Esophagus (tissue), 2 donors: ENCODE data around the gene BLMH. TPM values are rescaled to one million over a fixed set of nuclear protein-coding genes. Genes with fewer than 3 reads are reported as not detected.

Experiments used
- H3K27ac ChIP-seq, 2 donors: one replicate each; pipeline ENCODE4 v1.5.1; 2013; ENCODE audit warnings: low read depth in 2 of 2, mild to moderate bottlenecking in 2 of 2, inconsistent platforms in 1 of 2, low read length in 1 of 2, moderate library complexity in 1 of 2
- H3K27me3 ChIP-seq, 2 donors: one replicate each; pipeline ENCODE4 v1.6.1; 2013; ENCODE audit warnings: low read length in 2 of 2, control low read depth in 1 of 2, mild to moderate bottlenecking in 1 of 2; ENCODE audit not compliant: insufficient read depth in 2 of 2, control insufficient read depth in 1 of 2
- H3K36me3 ChIP-seq, 2 donors: one replicate each; pipeline ENCODE4 v1.6.1; 2013; ENCODE audit warnings: low read length in 1 of 2; ENCODE audit not compliant: control insufficient read depth in 2 of 2, insufficient read depth in 2 of 2
- H3K4me1 ChIP-seq, 2 donors: one replicate each; pipeline ENCODE4 v1.6.1; 2013; ENCODE audit warnings: low read length in 1 of 2; ENCODE audit not compliant: control insufficient read depth in 2 of 2, insufficient read depth in 2 of 2
- H3K4me3 ChIP-seq, 2 donors: one replicate each; pipeline ENCODE4 v1.5.1; 2013; ENCODE audit warnings: low read length in 2 of 2, mild to moderate bottlenecking in 2 of 2, low read depth in 1 of 2, moderate library complexity in 1 of 2
- H3K9me3 ChIP-seq, 2 donors: one replicate each; pipeline ENCODE4 v1.6.1; 2013; ENCODE audit warnings: mild to moderate bottlenecking in 2 of 2, low read depth in 1 of 2, low read length in 1 of 2, moderate library complexity in 1 of 2; ENCODE audit not compliant: control insufficient read depth in 2 of 2, insufficient read depth in 1 of 2
- WGBS, 2 donors: extraction: QIAGEN DNeasy Blood & Tissue Kit; methylation state at CpG; one replicate each; pipeline ENCODE4 v1.1.7; 2013; 5-methylcytosine and 5-hydroxymethylcytosine counted together
- polyA plus RNA-seq, 2 donors: library from polyadenylated mRNA; stranded (reverse); fragments of 200-250 nt; gene quantifications; one replicate each; pipeline ENCODE4 v1.2.3, GENCODE V29; 2013
- donor health status: healthy with polysubstance abuse.
- donor health status: Bipolar disorder and iron deficiency.

BLMH gene
- polyA plus RNA-seq, 2 donors, result 8.9 to 23.7 TPM

- Histone ChIP-seq H3K36me3 (no peaks in the 10 kb centered on the region), H3K9me3 (no peaks in the 10 kb centered on the region)
- 94 to 97% methylated on average over 2 of the region's 2 CpGs for WGBS, 2 donors
These were observed 18.8 kb upstream of the BLMH start for GRCh38 chr17:30310562-30310961.

GRCh38 chr17:30309591-30309990 lies 17.8 kb upstream of the BLMH start:
- no peaks in the 10 kb centered on the region for H3K9me3 ChIP-seq
- H3K4me3 ChIP-seq, result no peak overlapping the region
- H3K27me3 ChIP-seq, result no peaks in the 10 kb centered on the region
- no peaks in the 10 kb centered on the region for H3K4me1 ChIP-seq
- no peak overlapping the region for H3K27ac ChIP-seq
- 90 to 94% methylated on average over 6 of the region's 6 CpGs for WGBS, 2 donors
- no peaks in the 10 kb centered on the region for H3K36me3 ChIP-seq

More at GRCh38 chr17:30310562-30310961, 18.8 kb upstream of the BLMH start:
- H3K4me3 ChIP-seq, result no peak overlapping the region
- no peaks in the 10 kb centered on the region for H3K4me1 ChIP-seq
- H3K27ac ChIP-seq, result no peak overlapping the region
- no peaks in the 10 kb centered on the region for H3K27me3 ChIP-seq

GRCh38 chr17:30308406-30308805 lies 16.7 kb upstream of the BLMH start:
- no peaks in the 10 kb centered on the region for H3K27me3 ChIP-seq
- H3K9me3 ChIP-seq, result no peaks in the 10 kb centered on the region
- H3K4me1 ChIP-seq, result no peaks in the 10 kb centered on the region
- WGBS, 2 donors, result 76 to 80% methylated on average over 2 of the region's 2 CpGs
- H3K4me3 ChIP-seq, result no peak overlapping the region
- H3K27ac ChIP-seq, result no peak overlapping the region
- no peaks in the 10 kb centered on the region for H3K36me3 ChIP-seq

GRCh38 chr17:30304778-30305177 lies 13.0 kb upstream of the BLMH start:
- Histone ChIP-seq H3K4me1 (no peaks in the 10 kb centered on the region), H3K27me3 (no peaks in the 10 kb centered on the region), H3K9me3 (no peaks in the 10 kb centered on the region), H3K4me3 (no peak overlapping the region), H3K27ac (no peak overlapping the region), H3K36me3 (no peaks in the 10 kb centered on the region)
- WGBS, 2 donors, result 77 to 84% methylated on average over 3 of the region's 3 CpGs

GRCh38 chr17:30302241-30302640 lies 10.5 kb upstream of the BLMH start:
- H3K9me3 ChIP-seq, result no peaks in the 10 kb centered on the region
- H3K36me3 ChIP-seq, result no peaks in the 10 kb centered on the region
- H3K27me3 ChIP-seq, result no peaks in the 10 kb centered on the region
- no peak overlapping the region for H3K4me3 ChIP-seq
- H3K4me1 ChIP-seq, result no peaks in the 10 kb centered on the region
- no peak overlapping the region for H3K27ac ChIP-seq
- 76 to 81% methylated on average over 3 of the region's 3 CpGs for WGBS, 2 donors

GRCh38 chr17:30300818-30301217 lies 9.1 kb upstream of the BLMH start:
- H3K27ac ChIP-seq, result no peak overlapping the region
- no peaks in the 10 kb centered on the region for H3K9me3 ChIP-seq
- no peaks in the 10 kb centered on the region for H3K4me1 ChIP-seq
- no peaks in the 10 kb centered on the region for H3K27me3 ChIP-seq
- H3K36me3 ChIP-seq, result no peaks in the 10 kb centered on the region
- H3K4me3 ChIP-seq, result no peak overlapping the region

- Histone ChIP-seq H3K27me3 (no peaks in the 10 kb centered on the region), H3K27ac (no peak overlapping the region), H3K4me1 (no peaks in the 10 kb centered on the region), H3K4me3 (no peak overlapping the region), H3K36me3 (no peaks in the 10 kb centered on the region), H3K9me3 (no peaks in the 10 kb centered on the region)
- WGBS, 2 donors, result 72 to 79% methylated on average over 1 of the region's 1 CpG
These were observed 7.3 kb upstream of the BLMH start for GRCh38 chr17:30299000-30299399.

GRCh38 chr17:30297715-30298114 lies 6.0 kb upstream of the BLMH start:
- WGBS, 2 donors, result 94 to 96% methylated on average over 4 of the region's 4 CpGs
- Histone ChIP-seq H3K4me1 (no peaks in the 10 kb centered on the region), H3K36me3 (no peaks in the 10 kb centered on the region), H3K4me3 (no peak overlapping the region), H3K27ac (no peak overlapping the region), H3K9me3 (no peaks in the 10 kb centered on the region), H3K27me3 (no peaks in the 10 kb centered on the region)

GRCh38 chr17:30296499-30297080 lies 4.8 kb upstream of the BLMH start:
- no peak overlapping the region for H3K4me3 ChIP-seq
- 61 to 68% methylated on average over 5 of the region's 5 CpGs for WGBS, 2 donors
- no peaks in the 10 kb centered on the region for H3K4me1 ChIP-seq
- no peak overlapping the region for H3K27ac ChIP-seq
- H3K36me3 ChIP-seq, result no peaks in the 10 kb centered on the region
- no peaks in the 10 kb centered on the region for H3K27me3 ChIP-seq
- no peaks in the 10 kb centered on the region for H3K9me3 ChIP-seq

- Histone ChIP-seq H3K4me1 (no peaks in the 10 kb centered on the region), H3K9me3 (no peaks in the 10 kb centered on the region), H3K27ac (peak overlapping the region; percentile 36 to 43), H3K36me3 (no peaks in the 10 kb centered on the region), H3K4me3 (peak overlapping the region; percentile 84 to 87), H3K27me3 (no peaks in the 10 kb centered on the region)
- 31 to 33% methylated on average over 17 of the region's 17 CpGs for WGBS, 2 donors
These were observed 628 bp upstream of the BLMH start for GRCh38 chr17:30292286-30292858.
